Activated CD8-positive, alpha-beta T cell treated with anti-CD3 and anti-CD28 coated beads, Interleukin-2, amount 10 ng/mL, durations not matched to agents 7 days and 5 days (primary cell): ENCODE results near the gene RAI1. TPM values are rescaled to one million over a fixed set of nuclear protein-coding genes. Genes with fewer than 3 reads are reported as not detected.

Experiments used
- ATAC-seq: fragments of 150-1000 bp; cut with Tn5 transposase; one replicate; pipeline ENCODE4 v1.10.0; 2021; ENCODE audit warnings: moderate library complexity
- CTCF ChIA-PET: fragments of 350-600 bp; sonication (Branson Sonifier 250); formaldehyde crosslinking; loops from one replicate; lab custom pipeline; 2021; ENCODE audit warnings: antibody characterized with exemption; lab: Charles Lee
- POLR2A ChIA-PET: fragments of 350-600 bp; sonication (Branson Sonifier 250); formaldehyde crosslinking; loops from one replicate; lab custom pipeline; 2021; ENCODE audit warnings: antibody characterized with exemption; lab: Charles Lee
- DNase-seq: peaks from one replicate; pipeline ENCODE4 v3.0.0-alpha.2; 2020
- H3K27ac Mint-ChIP-seq: one replicate; pipeline ENCODE4 v1.8.0; 2021; ENCODE audit warnings: mild to moderate bottlenecking, mixed read lengths
- H3K27me3 Mint-ChIP-seq: one replicate; pipeline ENCODE4 v1.8.0; 2021; ENCODE audit warnings: low read depth, mixed read lengths
- H3K36me3 Mint-ChIP-seq: one replicate; pipeline ENCODE4 v1.8.0; 2021; ENCODE audit warnings: low read depth, mixed read lengths
- H3K4me1 Mint-ChIP-seq: one replicate; pipeline ENCODE4 v1.8.0; 2021; ENCODE audit warnings: low read depth, mixed read lengths
- H3K4me3 Mint-ChIP-seq: one replicate; pipeline ENCODE4 v1.8.0; 2021; ENCODE audit warnings: mild to moderate bottlenecking, mixed read lengths
- H3K9me3 Mint-ChIP-seq: one replicate; pipeline ENCODE4 v1.8.0; 2022; ENCODE audit warnings: mixed read lengths; ENCODE audit not compliant: insufficient read depth
- microRNA-seq: library from miRNA; unstranded; fragments of <30 nt; microRNA quantifications from one replicate; pipeline ENCODE4 v1.2.0, GENCODE V29; 2022
- total RNA-seq, 2 experiments: library from RNA; stranded (reverse); gene quantifications; one replicate each; pipeline ENCODE4 v1.2.3, GENCODE V29; 2021

Gene RAI1
- total RNA-seq, 2 experiments from 2014 or later = 24.4 to 24.6 TPM

GRCh38 chr17:17852930-17853329 is 171.7 kb downstream of the RAI1 start:
- CTCF ChIA-PET = interaction anchor here (1.0 to 2.2 kb wide), 7 partner anchors 8 to 102 kb away, joined by 3 to 8 read pairs (median 3); partner anchors contain the start of gene SREBF1
- ATAC-seq (no peak), DNase-seq (no peak)
- H3K36me3 Mint-ChIP-seq = peaks cover 14% of the 10 kb centered on the region
- no peak overlapping the region for H3K27ac Mint-ChIP-seq
- peaks cover 83% of the 10 kb centered on the region for H3K4me1 Mint-ChIP-seq
- no peak overlapping the region for H3K4me3 Mint-ChIP-seq
- no peaks in the 10 kb centered on the region for H3K27me3 Mint-ChIP-seq
- POLR2A ChIA-PET = interaction anchor here (4.9 kb wide), 1 partner anchor 17 kb away, joined by 45 read pairs; the partner anchor contains the start of gene SREBF1
- H3K9me3 Mint-ChIP-seq = no peaks in the 10 kb centered on the region

- H3K27ac Mint-ChIP-seq = peak overlapping the region; percentile 39
- peaks cover 12% of the 10 kb centered on the region for H3K36me3 Mint-ChIP-seq
- ChIA-PET CTCF (interaction anchor here (0.9 to 3.8 kb wide), 13 partner anchors 13 to 174 kb away, joined by 3 to 16 read pairs (median 4); partner anchors contain the start of genes DRC3, RAI1, SREBF1 and TOM1L2), POLR2A (interaction anchor here (0.7 to 4.9 kb wide), 8 partner anchors 12 to 172 kb away, joined by 3 to 45 read pairs (median 4); partner anchors contain the start of gene SREBF1)
- no peak for ATAC-seq
- H3K4me1 Mint-ChIP-seq = peaks cover 73% of the 10 kb centered on the region
- H3K4me3 Mint-ChIP-seq = no peak overlapping the region
- H3K9me3 Mint-ChIP-seq = no peaks in the 10 kb centered on the region
- no peaks in the 10 kb centered on the region for H3K27me3 Mint-ChIP-seq
- DNase-seq = no peak
Measured at GRCh38 chr17:17853811-17854447, 172.7 kb downstream of the RAI1 start.

- H3K27ac Mint-ChIP-seq = no peak overlapping the region
- POLR2A ChIA-PET = interaction anchor here (0.5 to 4.9 kb wide), 6 partner anchors 20 to 174 kb away, joined by 3 to 45 read pairs (median 3); partner anchors contain the start of gene SREBF1
- H3K27me3 Mint-ChIP-seq = no peaks in the 10 kb centered on the region
- CTCF ChIA-PET = interaction anchor here (0.8 to 4.3 kb wide), 9 partner anchors 20 to 176 kb away, joined by 3 to 27 read pairs (median 6); partner anchors contain the start of gene RAI1
- H3K4me1 Mint-ChIP-seq = peaks cover 62% of the 10 kb centered on the region
- H3K36me3 Mint-ChIP-seq = peaks cover 7% of the 10 kb centered on the region
- no peak for DNase-seq
- no peaks in the 10 kb centered on the region for H3K9me3 Mint-ChIP-seq
- ATAC-seq = no peak
- H3K4me3 Mint-ChIP-seq = no peak overlapping the region
Measured at GRCh38 chr17:17855976-17856375, 174.7 kb downstream of the RAI1 start.

- no peak overlapping the region for H3K27ac Mint-ChIP-seq
- ChIA-PET POLR2A (interaction anchor here (0.9 to 4.9 kb wide), 4 partner anchors 20 to 174 kb away, joined by 3 to 45 read pairs (median 3); partner anchors contain the start of gene SREBF1), CTCF (interaction anchor here (0.8 to 4.3 kb wide), 6 partner anchors 21 to 174 kb away, joined by 3 to 27 read pairs (median 6); no protein-coding TSS in a partner anchor)
- H3K9me3 Mint-ChIP-seq = no peaks in the 10 kb centered on the region
- peaks cover 7% of the 10 kb centered on the region for H3K36me3 Mint-ChIP-seq
- H3K27me3 Mint-ChIP-seq = no peaks in the 10 kb centered on the region
- peaks cover 57% of the 10 kb centered on the region for H3K4me1 Mint-ChIP-seq
- DNase-seq (no peak), ATAC-seq (no peak)
- no peak overlapping the region for H3K4me3 Mint-ChIP-seq
Measured at GRCh38 chr17:17856386-17856785, 175.1 kb downstream of the RAI1 start.

- no peaks in the 10 kb centered on the region for H3K27me3 Mint-ChIP-seq
- H3K36me3 Mint-ChIP-seq = no peaks in the 10 kb centered on the region
- H3K4me3 Mint-ChIP-seq = no peak overlapping the region
- CTCF ChIA-PET = interaction anchor here (4.3 kb wide), 1 partner anchor 45 kb away, joined by 27 read pairs; no protein-coding TSS in a partner anchor
- H3K9me3 Mint-ChIP-seq = no peaks in the 10 kb centered on the region
- DNase-seq = no peak
- peaks cover 52% of the 10 kb centered on the region for H3K4me1 Mint-ChIP-seq
- POLR2A ChIA-PET = interaction anchor here (4.9 kb wide), 1 partner anchor 22 kb away, joined by 45 read pairs; the partner anchor contains the start of gene SREBF1
- no peak overlapping the region for H3K27ac Mint-ChIP-seq
- no peak for ATAC-seq
Measured at GRCh38 chr17:17857496-17857895, 176.2 kb downstream of the RAI1 start.

GRCh38 chr17:17859909-17860765 is 178.9 kb downstream of the RAI1 start:
- Mint-ChIP-seq H3K36me3 (no peaks in the 10 kb centered on the region), H3K9me3 (no peaks in the 10 kb centered on the region), H3K4me1 (peaks cover 43% of the 10 kb centered on the region), H3K4me3 (no peak overlapping the region), H3K27me3 (no peaks in the 10 kb centered on the region), H3K27ac (no peak overlapping the region)
- POLR2A ChIA-PET = interaction anchor here (1.0 to 2.2 kb wide), 2 partner anchors 24 to 178 kb away, joined by 3 to 9 read pairs; partner anchors contain the start of gene SREBF1
- CTCF ChIA-PET = interaction anchor here (0.7 to 4.9 kb wide), 23 partner anchors 8 to 196 kb away, joined by 3 to 43 read pairs (median 4); partner anchors contain the start of gene SREBF1
- peak; percentile 89 for ATAC-seq
- peak; percentile 79 for DNase-seq

GRCh38 chr17:17860766-17861107 is 179.5 kb downstream of the RAI1 start:
- ATAC-seq (no peak), DNase-seq (no peak)
- POLR2A ChIA-PET = interaction anchor here (2.2 kb wide), 1 partner anchor 24 kb away, joined by 9 read pairs; the partner anchor contains the start of gene SREBF1
- H3K4me1 Mint-ChIP-seq = peaks cover 37% of the 10 kb centered on the region
- CTCF ChIA-PET = interaction anchor here (0.7 to 4.9 kb wide), 23 partner anchors 8 to 197 kb away, joined by 3 to 43 read pairs (median 4); partner anchors contain the start of gene SREBF1
- H3K36me3 Mint-ChIP-seq = no peaks in the 10 kb centered on the region
- no peaks in the 10 kb centered on the region for H3K27me3 Mint-ChIP-seq
- H3K4me3 Mint-ChIP-seq = no peak overlapping the region
- no peaks in the 10 kb centered on the region for H3K9me3 Mint-ChIP-seq
- no peak overlapping the region for H3K27ac Mint-ChIP-seq

Small RNA genes within 50 kb of the gene (microRNA-seq; reads per million reads assigned to microRNA genes)
- gene MIR33B = 956 reads per million, percentile 81 among the genes with 10 or more reads in this experiment
- 2.3 reads per million for gene MIR6777

Other genes starting within 250 kb of the RAI1 start
- 10 to 100 TPM; 14.9 to 15.0 TPM for gene MED9, start 204.5 kb upstream of the RAI1 start, total RNA-seq
- under 1 TPM; 0.39 to 0.58 TPM for gene RASD1, start 185.1 kb upstream of the RAI1 start, total RNA-seq
- 10 to 100 TPM; 14.1 to 17.2 TPM for gene PEMT, start 89.8 kb upstream of the RAI1 start, total RNA-seq
- 100 to 1,000 TPM; 212 to 254 TPM for gene SREBF1, start 155.5 kb downstream of the RAI1 start, total RNA-seq